NK-92 (cell line): ENCODE measurements around the gene PSEN1.

Experiments used
- DNase-seq: peaks from one replicate; lab custom pipeline; 2025; ENCODE audit not compliant: unreplicated experiment; lab: John Stamatoyannopoulos, UW

PSEN1 gene

DNA sequence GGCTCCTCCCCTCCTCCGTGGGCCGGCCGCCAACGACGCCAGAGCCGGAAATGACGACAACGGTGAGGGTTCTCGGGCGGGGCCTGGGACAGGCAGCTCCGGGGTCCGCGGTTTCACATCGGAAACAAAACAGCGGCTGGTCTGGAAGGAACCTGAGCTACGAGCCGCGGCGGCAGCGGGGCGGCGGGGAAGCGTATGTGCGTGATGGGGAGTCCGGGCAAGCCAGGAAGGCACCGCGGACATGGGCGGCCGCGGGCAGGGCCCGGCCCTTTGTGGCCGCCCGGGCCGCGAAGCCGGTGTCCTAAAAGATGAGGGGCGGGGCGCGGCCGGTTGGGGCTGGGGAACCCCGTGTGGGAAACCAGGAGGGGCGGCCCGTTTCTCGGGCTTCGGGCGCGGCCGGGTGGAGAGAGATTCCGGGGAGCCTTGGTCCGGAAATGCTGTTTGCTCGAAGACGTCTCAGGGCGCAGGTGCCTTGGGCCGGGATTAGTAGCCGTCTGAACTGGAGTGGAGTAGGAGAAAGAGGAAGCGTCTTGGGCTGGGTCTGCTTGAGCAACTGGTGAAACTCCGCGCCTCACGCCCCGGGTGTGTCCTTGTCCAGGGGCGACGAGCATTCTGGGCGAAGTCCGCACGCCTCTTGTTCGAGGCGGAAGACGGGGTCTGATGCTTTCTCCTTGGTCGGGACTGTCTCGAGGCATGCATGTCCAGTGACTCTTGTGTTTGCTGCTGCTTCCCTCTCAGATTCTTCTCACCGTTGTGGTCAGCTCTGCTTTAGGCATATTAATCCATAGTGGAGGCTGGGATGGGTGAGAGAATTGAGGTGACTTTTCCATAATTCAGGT is at the start of gene PSEN1:
PSEN1 (plus strand) TSS at position 121 of the 839 bp plus-strand sequence. CDS start 11,513 bp downstream, outside the sequence.
- DNase-seq, result peak; percentile 84

DNA sequence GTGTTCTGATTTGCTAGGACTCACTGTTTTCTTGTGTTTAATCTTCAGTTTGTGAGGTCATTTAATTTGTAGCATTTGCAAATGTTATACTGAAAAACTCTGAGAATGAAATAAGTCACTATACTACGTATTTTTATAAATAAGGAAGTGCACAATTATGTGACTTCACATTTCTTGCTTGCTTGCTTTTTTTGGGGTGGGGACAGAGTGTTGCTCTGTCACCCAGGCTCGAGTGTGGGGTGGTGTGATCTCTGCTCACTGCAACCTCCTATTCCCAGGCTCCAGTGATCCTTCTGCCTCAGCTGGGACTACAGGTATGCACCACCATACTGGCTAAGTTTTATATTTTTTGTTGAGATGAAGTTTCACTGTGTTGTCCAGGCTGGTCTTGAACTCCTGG is 45.3 kb upstream of the PSEN1 start:
- DNase-seq, result no peak

DNA sequence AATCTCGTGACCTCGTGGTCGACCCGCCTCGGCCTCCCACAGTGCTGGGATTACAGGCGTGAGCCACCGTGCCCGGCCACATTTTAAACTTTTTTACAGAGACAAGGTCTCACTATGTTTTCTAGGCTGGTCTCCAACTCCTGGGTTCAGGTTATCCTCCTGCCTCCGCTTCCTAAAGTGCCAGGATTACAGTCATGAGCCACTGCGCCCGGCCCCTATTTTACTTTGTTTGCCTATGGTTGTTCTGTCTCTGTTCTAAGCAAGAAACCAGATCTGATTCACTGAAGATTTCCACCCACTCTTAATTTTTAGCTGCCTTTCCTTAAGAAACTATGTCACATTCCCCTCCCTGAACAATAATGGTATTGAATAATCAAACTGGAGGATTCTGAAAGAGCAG is 38.9 kb upstream of the PSEN1 start:
- no peak for DNase-seq

DNA sequence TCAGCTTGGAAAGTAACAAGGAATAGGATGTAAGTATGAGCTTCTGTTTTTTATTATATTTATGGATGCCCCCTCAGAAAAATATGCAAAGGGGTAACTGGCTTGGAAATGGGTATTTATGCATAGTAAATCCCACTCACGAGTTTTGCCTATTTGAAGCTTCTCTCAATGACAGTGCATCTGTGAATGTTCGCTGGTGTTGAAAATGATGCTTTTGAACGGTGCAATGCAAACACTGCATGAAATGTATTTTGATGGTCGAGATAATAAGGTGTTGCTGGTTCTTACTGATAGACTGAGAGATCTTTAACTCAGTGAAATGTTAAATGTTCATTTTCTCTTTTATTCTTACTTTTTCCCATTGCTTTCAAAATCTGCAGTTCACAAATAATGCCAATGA is 36.0 kb upstream of the PSEN1 start:
- no peak for DNase-seq

DNA sequence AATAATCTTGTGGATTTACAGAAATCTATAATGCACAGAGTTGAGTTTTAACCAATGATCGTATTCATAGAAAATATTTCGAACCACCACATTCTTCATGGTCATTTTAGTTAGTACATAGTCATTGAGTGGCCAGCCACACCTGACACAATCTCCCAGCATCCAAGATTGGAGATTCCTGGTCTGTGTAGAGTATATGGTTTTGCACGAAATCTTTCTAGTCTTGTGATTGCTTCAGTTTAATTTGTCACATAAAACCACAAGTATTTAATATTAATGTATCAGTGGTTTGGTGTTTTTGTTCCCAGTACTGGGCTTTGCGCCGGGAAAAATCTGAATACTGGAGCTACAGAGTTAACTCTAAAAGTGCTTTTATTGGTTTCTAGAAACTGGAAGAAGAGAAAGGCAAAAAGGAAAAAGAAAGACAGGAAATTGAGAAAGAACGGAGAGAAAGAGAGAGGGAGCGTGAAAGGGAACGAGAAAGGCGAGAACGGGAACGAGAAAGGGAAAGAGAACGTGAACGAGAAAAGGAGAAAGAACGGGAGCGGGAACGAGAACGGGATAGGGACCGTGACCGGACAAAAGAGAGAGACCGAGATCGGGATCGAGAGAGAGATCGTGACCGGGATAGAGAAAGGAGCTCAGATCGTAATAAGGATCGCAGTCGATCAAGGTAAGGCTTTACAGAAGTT is 33.4 kb upstream of the PSEN1 start:
- no peak for DNase-seq

DNA sequence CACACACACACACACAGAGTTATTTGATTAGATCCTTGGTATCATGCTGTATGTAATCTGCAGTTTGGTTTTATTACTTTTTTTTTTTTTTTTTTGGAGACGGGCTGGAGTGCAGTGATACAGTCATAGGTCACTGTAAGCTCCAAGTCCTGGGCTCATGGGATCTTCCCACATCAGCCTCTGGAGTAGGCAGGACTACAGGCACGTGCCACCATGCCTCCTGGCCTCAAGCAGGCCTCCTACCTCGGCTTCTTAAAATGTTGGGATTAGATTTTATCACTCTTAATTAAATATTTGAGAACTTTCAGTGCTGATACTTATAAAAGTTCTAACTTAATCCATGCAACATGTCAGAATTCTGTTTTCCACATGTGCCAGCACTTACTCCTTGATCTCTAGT is 31.3 kb upstream of the PSEN1 start:
- no peak for DNase-seq

DNA sequence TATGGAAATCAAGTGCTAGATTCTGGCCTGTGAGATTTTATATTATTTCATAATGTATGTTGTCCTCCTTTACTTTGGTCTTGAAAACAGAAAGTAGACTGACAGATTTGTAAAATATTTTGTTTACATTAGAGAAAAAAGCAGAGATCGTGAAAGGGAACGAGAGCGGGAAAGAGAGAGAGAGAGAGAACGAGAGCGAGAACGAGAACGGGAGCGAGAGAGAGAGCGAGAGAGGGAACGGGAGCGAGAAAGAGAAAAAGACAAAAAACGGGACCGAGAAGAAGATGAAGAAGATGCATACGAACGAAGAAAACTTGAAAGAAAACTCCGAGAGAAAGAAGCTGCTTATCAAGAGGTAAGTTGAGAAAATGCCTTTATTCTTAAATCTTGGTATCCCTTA is 30.6 kb upstream of the PSEN1 start:
- no peak for DNase-seq

DNA sequence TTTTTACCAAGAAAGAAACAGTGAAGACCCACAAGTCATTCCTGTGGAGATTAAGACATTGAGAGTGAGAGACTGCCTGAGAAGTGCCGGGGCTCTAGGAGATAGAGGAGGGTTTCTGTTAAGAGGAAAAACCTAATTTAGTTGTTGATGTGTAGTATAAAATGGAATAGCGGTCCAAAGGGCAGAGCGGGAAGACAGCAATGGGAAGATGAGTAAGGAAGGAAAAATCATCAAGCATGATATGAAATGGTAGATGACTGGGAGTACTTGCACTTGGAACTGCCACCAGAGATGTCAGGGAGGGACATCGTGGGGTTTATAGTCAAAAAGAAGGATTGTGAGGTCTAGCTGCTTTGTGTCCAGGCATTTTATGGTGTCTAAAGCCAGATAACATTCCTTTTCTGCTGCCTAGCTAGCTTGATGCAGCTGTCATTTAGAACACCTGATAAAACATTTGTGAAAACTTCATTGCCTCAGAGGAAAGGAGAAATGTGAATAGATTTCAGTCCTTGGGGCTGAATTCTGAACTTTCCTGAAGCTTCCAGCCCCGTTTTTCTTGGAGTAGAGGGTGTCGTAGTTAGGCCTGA is 20.1 kb upstream of the PSEN1 start:
- DNase-seq, result no peak

DNA sequence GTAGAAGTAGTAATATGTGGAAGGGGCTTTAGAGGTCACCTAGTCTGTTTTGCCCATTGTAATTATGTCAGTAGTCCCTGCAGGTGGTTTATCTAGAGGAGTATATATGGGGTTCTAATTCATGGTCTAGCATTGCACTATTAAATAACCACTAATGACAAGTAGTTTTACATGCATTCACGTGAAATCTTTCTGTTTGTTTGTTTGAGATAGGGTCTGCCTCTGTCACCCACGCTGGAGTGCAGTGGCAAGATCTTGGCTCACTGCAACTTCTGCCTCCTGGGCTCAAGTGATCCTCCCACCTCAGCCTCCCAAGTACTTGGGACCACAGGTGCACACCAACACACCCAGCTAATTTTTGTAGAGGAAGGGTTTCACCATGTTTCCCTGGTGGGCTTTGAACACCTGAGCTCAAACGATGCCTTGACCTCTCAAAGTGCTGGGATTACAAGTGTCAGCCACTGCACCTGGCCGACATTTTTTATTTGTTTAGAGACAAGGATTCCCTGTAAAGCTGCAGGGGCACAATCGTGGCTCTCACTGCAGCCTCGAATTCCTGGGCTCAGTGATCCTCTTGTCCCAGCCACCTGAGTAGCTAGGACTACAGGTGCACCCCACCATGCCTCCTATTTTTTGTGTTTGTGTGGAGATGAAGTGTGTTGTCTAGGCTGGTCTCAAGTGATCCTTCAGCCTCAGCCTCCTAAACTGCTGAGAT is 12.0 kb upstream of the PSEN1 start:
- DNase-seq, result no peak

DNA sequence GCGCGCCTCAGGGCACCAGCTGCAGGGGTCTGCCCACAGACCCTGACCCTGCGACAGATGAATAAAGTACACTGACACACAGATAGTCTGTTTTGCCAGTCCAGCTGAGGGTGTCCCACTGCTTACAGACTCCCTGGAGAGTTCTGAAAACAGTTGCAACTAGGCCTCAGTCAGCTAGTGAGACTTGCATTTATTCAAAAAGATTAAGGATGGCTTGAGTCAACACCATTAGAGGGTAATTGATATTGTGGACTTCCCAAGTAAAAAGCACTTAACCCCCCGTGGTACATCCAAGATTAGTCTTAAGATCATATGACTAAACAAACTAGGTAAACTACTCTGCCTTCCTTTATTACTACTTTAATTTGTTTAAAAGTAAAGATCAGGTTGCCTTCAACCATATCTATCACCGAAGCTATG is 11.1 kb upstream of the PSEN1 start:
- no peak for DNase-seq

DNA sequence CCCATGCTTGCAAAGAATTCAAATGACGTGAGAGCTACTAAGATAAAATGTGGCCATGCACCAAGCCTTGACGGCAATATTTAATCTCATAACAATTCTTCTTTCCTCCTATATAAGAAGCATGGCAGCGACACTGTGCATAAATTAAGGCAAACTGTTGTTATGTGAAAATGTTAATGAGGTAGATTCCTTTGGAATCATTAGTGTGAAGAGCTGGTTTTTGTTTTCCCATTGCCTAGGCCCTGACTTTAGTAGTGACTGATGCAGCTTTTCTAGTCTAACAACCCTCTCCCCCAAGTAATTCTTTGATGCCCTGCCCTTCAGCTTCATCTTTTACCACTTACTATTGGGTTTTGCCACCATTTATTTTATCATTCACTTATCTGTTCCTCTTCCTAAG is 10.6 kb upstream of the PSEN1 start:
- DNase-seq, result no peak

DNA sequence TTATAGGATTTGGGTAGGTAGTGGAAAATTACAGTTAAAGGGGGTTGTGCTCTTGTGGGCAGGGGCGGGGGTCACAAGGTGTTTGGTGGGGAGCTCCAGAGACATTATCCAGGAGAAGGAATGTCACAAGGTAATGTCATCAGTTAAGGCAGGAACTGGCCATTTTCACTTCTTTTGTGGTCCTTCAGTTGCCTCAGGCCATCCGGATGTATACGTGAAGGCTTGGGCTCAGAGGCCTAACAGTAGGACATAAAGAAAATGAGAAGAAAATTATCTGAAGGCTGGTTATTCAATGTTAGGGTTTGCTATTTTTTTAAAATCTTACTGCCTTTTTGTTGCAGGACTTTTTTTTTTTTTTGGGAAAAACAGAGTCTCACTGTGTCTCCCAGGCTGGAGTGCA is 2.5 kb upstream of the PSEN1 start:
- no peak for DNase-seq

DNA sequence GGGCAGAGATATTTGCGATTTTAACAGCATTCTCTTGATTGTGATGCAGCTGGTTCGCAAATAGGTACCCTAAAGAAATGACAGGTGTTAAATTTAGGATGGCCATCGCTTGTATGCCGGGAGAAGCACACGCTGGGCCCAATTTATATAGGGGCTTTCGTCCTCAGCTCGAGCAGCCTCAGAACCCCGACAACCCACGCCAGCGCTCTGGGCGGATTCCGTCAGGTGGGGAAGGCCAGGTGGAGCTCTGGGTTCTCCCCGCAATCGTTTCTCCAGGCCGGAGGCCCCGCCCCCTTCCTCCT is 271 bp upstream of the PSEN1 start:
- no peak for DNase-seq

DNA sequence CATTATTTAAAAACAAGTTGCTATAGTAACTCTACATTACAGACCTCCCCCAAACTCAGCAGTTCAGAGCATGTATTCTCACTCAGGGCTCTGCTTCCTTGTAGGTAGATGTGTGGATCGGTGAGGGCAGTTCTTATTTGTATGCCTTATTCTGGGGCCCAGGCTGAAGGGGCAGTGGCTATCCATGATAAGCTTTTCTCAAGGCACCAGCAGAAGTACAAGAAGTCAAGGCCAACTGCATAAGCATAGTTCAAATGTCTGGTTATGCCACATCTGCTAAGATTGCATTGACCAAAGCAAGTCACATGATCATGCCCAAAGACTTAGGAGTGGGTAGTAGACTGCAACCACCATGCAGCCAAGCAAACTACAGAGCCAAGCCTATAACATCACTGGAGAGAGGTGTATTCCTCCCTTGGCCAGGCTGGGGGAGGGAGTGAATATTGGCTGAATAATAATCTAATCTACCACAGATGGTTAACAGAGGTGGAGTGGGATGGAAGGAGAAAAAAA is 4.6 kb downstream of the PSEN1 start:
- DNase-seq, result no peak

DNA sequence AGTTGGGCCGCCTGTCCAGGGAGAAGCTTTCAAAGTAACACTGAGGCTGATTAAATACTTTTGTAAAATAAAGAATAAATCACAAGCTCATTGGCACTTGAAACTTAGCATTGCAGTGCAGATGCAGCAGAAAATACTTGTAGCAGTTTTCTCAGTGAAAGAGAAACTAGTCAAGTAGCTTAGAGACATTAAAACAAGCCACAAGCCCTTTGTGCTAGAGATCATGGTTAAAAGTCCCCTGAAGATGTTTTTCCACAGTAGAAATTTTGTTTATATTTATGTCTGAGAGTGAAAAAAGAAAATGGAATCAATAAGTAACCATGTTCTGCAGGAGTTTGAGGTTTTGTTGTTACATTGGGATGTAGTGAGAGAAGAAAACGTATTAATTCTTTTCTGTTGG is 5.9 kb downstream of the PSEN1 start:
- DNase-seq, result no peak

DNA sequence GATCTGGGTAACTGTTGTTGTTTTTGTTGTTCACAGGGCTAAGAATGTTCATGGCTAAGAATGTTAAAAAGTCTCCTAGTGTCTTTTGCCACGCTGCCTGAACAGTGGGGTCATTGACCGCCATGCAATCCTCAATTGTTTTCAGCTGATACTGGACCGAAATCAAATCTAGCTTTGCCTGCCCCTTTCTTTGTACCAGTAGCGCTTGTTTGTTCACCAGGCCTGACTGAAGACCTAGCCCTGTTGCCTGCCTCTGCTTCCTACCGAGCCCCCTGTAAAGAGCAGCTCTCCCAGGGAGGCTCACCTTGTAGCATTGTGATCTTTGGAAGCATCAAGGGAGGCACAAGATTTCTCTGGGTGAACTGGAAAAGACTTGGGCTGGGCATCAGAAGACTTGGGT is 6.7 kb downstream of the PSEN1 start:
- no peak for DNase-seq

DNA sequence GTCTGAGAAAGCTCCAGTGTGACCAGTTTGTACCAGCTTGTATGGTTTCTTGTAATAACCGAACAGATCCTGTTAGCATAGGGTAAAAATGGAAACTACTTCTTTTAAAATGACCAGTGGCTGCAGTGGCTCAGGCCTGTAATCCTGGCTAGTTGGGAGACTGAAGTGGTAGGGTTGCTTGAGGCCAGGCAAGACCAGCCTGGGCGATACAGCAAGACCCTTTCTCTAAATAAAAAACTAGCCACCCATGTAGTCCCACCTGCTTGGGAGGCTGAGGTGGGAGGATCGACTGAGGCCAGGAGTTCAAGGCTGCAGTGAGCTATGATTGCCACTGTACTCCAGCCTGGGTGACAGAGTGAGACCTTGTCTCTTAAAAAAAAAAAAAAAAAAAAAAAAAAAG is 7.3 kb downstream of the PSEN1 start:
- no peak for DNase-seq

DNA sequence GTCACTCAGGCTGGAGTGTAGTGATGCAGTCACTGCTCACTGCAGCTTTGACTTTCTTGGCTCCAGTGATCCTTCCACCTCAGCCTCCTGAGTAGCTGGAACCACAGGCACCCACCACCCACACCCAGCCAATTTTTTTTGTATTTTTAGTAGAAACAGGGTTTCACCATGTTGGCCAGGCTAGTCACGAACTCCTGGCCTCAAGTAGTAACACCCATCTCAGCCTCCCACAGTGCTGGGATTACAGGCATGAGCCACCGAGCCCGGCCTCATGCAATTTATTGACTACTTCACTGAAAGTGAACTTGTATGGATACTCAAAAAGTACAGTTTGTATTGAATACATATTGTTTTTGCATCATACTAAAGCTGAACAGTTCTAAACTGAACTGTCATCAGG is 9.1 kb downstream of the PSEN1 start:
- no peak for DNase-seq

DNA sequence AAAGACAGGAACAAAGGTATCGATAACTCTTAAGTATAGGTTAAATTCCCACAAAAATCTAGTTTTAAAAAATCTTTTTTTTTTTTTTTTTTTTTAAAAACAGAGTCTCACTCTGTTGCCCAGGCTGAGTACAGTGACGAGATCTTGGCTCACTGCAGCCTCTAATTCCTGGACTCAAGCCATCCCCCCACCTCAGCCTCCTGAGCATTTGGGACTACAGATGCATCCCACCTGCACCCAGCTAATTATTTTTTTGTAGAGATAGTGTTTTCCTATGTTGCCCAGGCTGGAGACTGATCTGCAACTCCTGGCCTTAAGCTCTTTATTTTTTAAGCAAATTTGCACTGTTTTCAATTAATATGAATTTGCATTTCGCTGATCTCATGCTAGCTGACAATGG is 9.8 kb downstream of the PSEN1 start:
- DNase-seq, result no peak

DNA sequence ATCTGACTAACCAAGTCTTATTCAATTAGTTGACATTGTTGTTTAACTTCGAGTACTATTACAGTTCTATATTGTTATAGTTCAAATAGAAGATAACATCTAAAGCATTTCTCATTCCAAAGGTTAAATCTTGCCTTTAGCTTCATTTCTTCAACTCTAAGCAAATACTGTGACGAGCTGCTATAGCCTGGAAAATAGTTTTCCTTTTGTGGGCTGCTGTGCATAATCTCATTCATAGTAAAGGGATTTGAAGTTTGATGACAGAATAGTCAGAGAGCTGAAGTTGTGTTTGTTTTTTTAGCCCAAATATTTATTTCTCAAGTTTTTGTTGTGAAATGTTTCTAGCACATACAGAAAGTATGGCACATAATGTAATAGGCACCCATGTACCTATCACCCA is 13.4 kb downstream of the PSEN1 start:
- DNase-seq, result no peak

DNA sequence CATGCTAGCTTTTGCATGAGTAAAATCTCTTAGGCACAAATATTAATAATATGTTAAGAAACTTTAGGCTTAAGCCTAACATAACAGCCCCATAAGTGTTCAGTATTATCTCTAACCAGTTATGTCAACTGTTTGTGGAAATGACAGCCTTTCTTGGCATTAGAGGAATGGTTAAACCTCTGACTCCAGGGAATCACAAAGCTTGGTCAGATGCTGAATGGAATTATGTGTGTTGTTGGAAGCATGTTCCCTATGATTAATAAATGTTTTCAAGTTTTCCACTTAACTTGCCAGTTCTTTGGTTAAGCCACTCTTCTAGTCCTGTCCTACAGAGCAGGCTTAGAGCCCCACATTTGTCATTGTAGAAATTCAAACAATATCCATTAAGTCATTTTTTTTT is 17.0 kb downstream of the PSEN1 start:
- no peak for DNase-seq

DNA sequence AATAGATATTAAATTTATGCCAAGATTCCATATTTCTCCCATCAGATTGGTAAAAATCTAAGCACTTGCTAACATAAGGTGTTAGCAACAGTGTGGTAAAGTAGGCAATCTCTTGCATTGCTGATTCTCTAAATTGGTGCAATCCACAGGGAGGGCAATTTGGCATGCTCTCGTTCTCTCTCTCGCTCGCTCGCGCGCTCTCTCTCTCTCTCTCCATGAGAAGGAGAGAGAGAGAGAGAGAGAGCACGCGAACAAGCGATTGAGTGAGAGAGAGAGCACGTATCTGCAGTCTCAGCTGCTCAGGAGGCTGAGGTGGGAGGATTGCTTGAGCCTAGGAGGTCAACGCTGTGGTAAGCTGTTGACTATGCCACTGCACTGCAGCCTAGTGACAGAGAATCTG is 25.9 kb downstream of the PSEN1 start:
- no peak for DNase-seq
